C4-2B (cell line): Measurements from ENCODE around the gene BCL7A.
A peak's percentile ranks its signal among the peaks of the same experiment; 100 is the strongest.

Experiments
- H3K27ac ChIP-seq: fragments of 450-650 bp; 2 replicates; pipeline ENCODE4 v1.5.1; 2017
- CTCF ChIP-seq: fragments of 450-650 bp; conservative IDR thresholded peaks from 2 replicates; pipeline ENCODE4 v1.5.1; 2017; ENCODE audit warnings: mild to moderate bottlenecking
- ZFX ChIP-seq: fragments of 450-650 bp; IDR thresholded peaks from 2 replicates; pipeline ENCODE4 v1.6.1; 2017

Gene BCL7A

DNA sequence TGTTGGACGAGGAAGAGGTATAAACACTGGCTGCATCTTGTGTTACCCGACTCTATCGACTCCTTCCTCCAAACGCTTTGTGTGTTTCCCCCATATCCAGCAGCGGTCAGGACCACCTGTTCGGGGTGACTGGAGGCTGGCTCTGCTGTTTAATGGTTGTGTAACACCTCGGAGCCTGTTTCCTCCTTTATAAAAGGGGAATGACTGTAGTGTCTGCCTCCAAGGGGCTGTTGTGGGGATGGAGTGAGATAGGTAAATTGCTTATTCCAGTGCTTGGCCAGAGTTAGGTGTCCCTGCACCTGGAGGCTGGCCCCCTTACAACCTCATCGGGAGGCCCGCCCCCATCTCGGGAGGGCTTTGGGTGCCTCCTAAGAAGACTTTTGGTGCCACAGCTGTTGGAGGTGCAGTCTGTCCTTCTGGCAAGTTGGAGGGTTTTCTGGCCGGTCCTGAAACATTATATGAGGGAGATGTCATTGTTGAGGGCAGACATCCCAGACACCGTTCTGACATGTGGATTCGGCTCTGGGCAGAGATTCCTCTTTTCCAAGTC is 57.9 kb downstream of the BCL7A start:
- TF ChIP-seq ZFX = no peak
- TF ChIP-seq CTCF = no peak
- H3K27ac ChIP-seq = peak overlapping the region; percentile 75

GRCh38 chr12:122080149-122081082 is 58.7 kb downstream of the BCL7A start:
- H3K27ac ChIP-seq = peak overlapping the region; percentile 75
- no peak for TF ChIP-seq ZFX
- no peak for TF ChIP-seq CTCF

- no peak for TF ChIP-seq CTCF
- TF ChIP-seq ZFX = no peak
- H3K27ac ChIP-seq = peak overlapping the region; percentile 0; the same call in 1 of the 2 replicates
Measured at GRCh38 chr12:122081083-122081696, 59.5 kb downstream of the BCL7A start.

DNA sequence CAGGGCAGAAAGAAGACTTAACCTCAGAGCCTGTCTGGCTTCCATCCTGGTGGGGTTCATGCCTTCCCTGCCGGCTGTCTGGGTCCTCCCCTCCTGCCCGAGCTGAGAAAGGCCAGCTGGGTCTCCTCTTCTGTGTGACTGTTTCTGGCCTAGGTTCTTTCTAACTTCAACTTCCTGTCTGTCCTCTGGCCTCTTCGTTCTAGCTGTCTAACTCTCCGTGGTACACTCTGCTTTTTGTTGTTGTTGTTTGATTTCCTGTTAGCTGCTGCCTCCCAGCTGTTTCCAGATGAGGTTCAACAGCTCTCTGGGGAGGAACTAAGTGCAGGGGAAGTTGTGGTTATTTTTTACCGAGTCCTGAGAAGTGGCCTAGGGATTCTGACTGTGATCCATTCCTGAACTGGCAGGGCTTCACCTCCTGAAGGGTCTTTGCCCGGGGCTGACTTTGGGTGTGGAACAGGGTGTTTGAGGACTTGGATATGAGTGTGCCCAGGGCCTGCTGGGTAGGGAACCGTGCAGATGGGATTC is 60.1 kb downstream of the BCL7A start:
- peak overlapping the region; percentile 0; the same call in 1 of the 2 replicates for H3K27ac ChIP-seq
- no peak for TF ChIP-seq CTCF

GRCh38 chr12:122082621-122083356 is 61.1 kb downstream of the BCL7A start:
- TF ChIP-seq CTCF = no peak
- no peak for TF ChIP-seq ZFX
- H3K27ac ChIP-seq = no peak overlapping the region

GRCh38 chr12:122084857-122085405 is 63.2 kb downstream of the BCL7A start:
- no peak overlapping the region for H3K27ac ChIP-seq

More at GRCh38 chr12:122084857-122085405, 63.2 kb downstream of the BCL7A start:
- TF ChIP-seq ZFX = no peak
- no peak for TF ChIP-seq CTCF
